Thoracic aorta (tissue), 2 donors: Measurements from ENCODE around the gene GPRC5D. TPM values are rescaled to one million over a fixed set of nuclear protein-coding genes. Genes with fewer than 3 reads are reported as not detected.

Source experiments
- ATAC-seq: fragments of 150-250 bp; one replicate; pipeline ENCODE4 v1.8.0; 2017; ENCODE audit warnings: low read depth; ENCODE audit not compliant: insufficient number of reproducible peaks, low FRiP score
- DNase-seq: peaks from one replicate; pipeline ENCODE4 v3.0.0-alpha.2; 2020; ENCODE audit warnings: low spot score
- H3K27ac ChIP-seq, 2 donors: fragments of 200-600 bp; sonication (generic); 1 replicate in 1 of 2; 2 replicates in 1 of 2; pipeline ENCODE4 v1.5.1; 2016; ENCODE audit warnings: mild to moderate bottlenecking in 2 of 2, moderate library complexity in 2 of 2
- H3K27me3 ChIP-seq: fragments of 200-600 bp; sonication (generic); replicated peaks from 2 replicates; pipeline ENCODE4 v1.6.0; 2016; ENCODE audit warnings: mild to moderate bottlenecking; ENCODE audit not compliant: insufficient read depth
- H3K36me3 ChIP-seq: fragments of 200-600 bp; sonication (generic); one replicate; pipeline ENCODE4 v1.5.1; 2016
- H3K4me1 ChIP-seq, 2 donors: fragments of 200-600 bp; sonication (generic); 1 replicate in 1 of 2; 2 replicates in 1 of 2; pipeline versions ENCODE4 v1.5.1 to v1.6.0; 2016; ENCODE audit warnings: low read depth in 2 of 2, mild to moderate bottlenecking in 1 of 2; ENCODE audit not compliant: control insufficient read depth in 1 of 2
- H3K4me3 ChIP-seq: fragments of 200-600 bp; sonication (generic); 2 replicates; pipeline ENCODE4 v1.5.1; 2016; ENCODE audit warnings: mild to moderate bottlenecking
- H3K9me3 ChIP-seq: fragments of 200-600 bp; sonication (generic); 2 replicates; pipeline ENCODE4 v1.5.1; 2016
- total RNA-seq, 2 donors: library from RNA; depleted of rRNA; stranded (reverse); fragments of >200 nt; gene quantifications; one replicate each; pipeline versions ENCODE4 v1.1.0 to v1.2.3, GENCODE V29; 2016
- TF ChIP-seq, protein P1 (sequence below): fragments of 200-600 bp; sonication (generic); IDR thresholded peaks from one replicate; pipeline ENCODE4 v1.5.1; 2019; ENCODE audit warnings: antibody characterized with exemption

Gene GPRC5D
- total RNA-seq, 2 donors from 2014 or later = not detected

GRCh38 chr12:12995088-12995487 is 43.1 kb upstream of the GPRC5D start:
- H3K36me3 ChIP-seq = no peaks in the 10 kb centered on the region
- DNase-seq (no peak), ATAC-seq (no peak)
- peaks cover 24 to 51% of the 10 kb centered on the region in 2 donors for H3K4me1 ChIP-seq
- peak overlapping the region in 1 of 2 donors; percentile 5 for H3K27ac ChIP-seq
- H3K27me3 ChIP-seq = no peaks in the 10 kb centered on the region
- H3K4me3 ChIP-seq = no peak overlapping the region
- TF ChIP-seq, protein P1, sequence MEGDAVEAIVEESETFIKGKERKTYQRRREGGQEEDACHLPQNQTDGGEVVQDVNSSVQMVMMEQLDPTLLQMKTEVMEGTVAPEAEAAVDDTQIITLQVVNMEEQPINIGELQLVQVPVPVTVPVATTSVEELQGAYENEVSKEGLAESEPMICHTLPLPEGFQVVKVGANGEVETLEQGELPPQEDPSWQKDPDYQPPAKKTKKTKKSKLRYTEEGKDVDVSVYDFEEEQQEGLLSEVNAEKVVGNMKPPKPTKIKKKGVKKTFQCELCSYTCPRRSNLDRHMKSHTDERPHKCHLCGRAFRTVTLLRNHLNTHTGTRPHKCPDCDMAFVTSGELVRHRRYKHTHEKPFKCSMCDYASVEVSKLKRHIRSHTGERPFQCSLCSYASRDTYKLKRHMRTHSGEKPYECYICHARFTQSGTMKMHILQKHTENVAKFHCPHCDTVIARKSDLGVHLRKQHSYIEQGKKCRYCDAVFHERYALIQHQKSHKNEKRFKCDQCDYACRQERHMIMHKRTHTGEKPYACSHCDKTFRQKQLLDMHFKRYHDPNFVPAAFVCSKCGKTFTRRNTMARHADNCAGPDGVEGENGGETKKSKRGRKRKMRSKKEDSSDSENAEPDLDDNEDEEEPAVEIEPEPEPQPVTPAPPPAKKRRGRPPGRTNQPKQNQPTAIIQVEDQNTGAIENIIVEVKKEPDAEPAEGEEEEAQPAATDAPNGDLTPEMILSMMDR = no peak
- no peaks in the 10 kb centered on the region for H3K9me3 ChIP-seq

- ATAC-seq (no peak), DNase-seq (no peak)
- TF ChIP-seq, protein P1 = no peak
- H3K4me1 ChIP-seq = peaks cover 18 to 42% of the 10 kb centered on the region in 2 donors
- peaks cover 7% of the 10 kb centered on the region for H3K36me3 ChIP-seq
- H3K4me3 ChIP-seq = peak overlapping the region; percentile 36
- no peaks in the 10 kb centered on the region for H3K9me3 ChIP-seq
- no peaks in the 10 kb centered on the region for H3K27me3 ChIP-seq
- H3K27ac ChIP-seq = peak overlapping the region in 1 of 2 donors; percentile 60
Measured at GRCh38 chr12:12993367-12993766, 41.4 kb upstream of the GPRC5D start.

DNA sequence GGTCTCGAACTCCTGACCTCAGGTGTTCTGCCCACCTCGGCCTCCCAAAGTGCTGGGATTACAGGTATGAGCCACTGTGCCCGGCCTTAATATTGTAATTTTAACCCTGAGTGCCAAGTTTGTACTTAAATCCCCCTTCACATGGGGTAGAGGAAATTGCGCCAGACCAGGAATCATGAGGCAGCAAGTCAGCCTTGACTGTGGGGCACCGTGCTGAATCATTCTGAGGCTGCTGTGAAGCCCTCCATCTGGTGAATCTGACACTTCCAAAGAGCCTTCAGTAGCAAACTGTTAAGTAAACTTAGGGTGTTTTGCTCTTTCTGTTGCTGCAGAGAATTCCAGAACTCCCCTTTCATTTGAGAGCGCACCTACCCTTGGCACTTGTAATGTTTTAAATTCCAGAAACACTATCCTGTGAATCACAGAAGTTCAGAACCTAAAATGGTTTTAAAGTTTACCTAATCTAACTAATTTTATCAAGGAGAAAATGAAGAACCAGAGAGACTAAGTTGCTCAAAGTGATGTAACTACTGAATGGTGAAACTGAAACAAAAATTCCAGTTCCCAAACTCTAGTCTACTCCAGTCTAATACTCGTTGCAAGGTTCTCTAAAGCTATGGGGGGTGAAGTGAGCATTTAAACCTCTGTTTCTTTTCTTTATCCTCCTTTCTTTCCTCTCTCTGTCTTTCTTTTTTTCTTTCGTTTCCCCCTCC is 40.6 kb upstream of the GPRC5D start:
- DNase-seq = no peak
- H3K4me3 ChIP-seq = peak overlapping the region; percentile 36

GRCh38 chr12:12990700-12991468 is 38.9 kb upstream of the GPRC5D start:
- peaks cover 5 to 22% of the 10 kb centered on the region in 2 donors for H3K4me1 ChIP-seq
- DNase-seq (no peak), ATAC-seq (no peak)
- TF ChIP-seq, protein P1 = no peak
- H3K4me3 ChIP-seq = no peak overlapping the region
- H3K9me3 ChIP-seq = no peaks in the 10 kb centered on the region
- H3K27ac ChIP-seq = no peak overlapping the region
- no peaks in the 10 kb centered on the region for H3K27me3 ChIP-seq
- H3K36me3 ChIP-seq = peaks cover 22% of the 10 kb centered on the region

More for the DNA sequence above, 40.6 kb upstream of the GPRC5D start:
- ATAC-seq = peak; percentile 21
- TF ChIP-seq, protein P1 = no peak
- H3K27me3 ChIP-seq = no peaks in the 10 kb centered on the region
- H3K4me1 ChIP-seq = peaks cover 12 to 35% of the 10 kb centered on the region in 2 donors
- no peaks in the 10 kb centered on the region for H3K9me3 ChIP-seq
- H3K27ac ChIP-seq = peak overlapping the region; percentile 44 to 60
- peaks cover 7% of the 10 kb centered on the region for H3K36me3 ChIP-seq

GRCh38 chr12:12987421-12987820 is 35.5 kb upstream of the GPRC5D start:
- Histone ChIP-seq H3K36me3 (peaks cover 24% of the 10 kb centered on the region), H3K4me1 (peaks cover 3 to 14% of the 10 kb centered on the region in 2 donors), H3K9me3 (no peaks in the 10 kb centered on the region), H3K27ac (no peak overlapping the region), H3K27me3 (no peaks in the 10 kb centered on the region), H3K4me3 (no peak overlapping the region)
- TF ChIP-seq, protein P1 = no peak
- ATAC-seq (no peak), DNase-seq (no peak)
